Naive thymus-derived CD4-positive, alpha-beta T cell (primary cell): ENCODE results near the gene LEFTY2. TPM values are rescaled to one million over a fixed set of nuclear protein-coding genes. Genes with fewer than 3 reads are reported as not detected.

ENCODE experiments used
- ATAC-seq: fragments of 150-1000 bp; cut with Tn5 transposase; 2 replicates; pipeline ENCODE4 v1.10.0; 2021; ENCODE audit warnings: mild to moderate bottlenecking, moderate library complexity
- CTCF ChIA-PET: fragments of 350-600 bp; sonication (Branson Sonifier 250); formaldehyde crosslinking; loops from one replicate; lab custom pipeline; 2021; ENCODE audit warnings: antibody characterized with exemption; lab: Charles Lee
- POLR2A ChIA-PET: fragments of 350-600 bp; sonication (Branson Sonifier 250); formaldehyde crosslinking; loops from one replicate; lab custom pipeline; 2021; ENCODE audit warnings: antibody characterized with exemption, inconsistent platforms; lab: Charles Lee
- DNase-seq, 9 donors: peaks; one replicate each; pipeline versions ENCODE4 v3.0.0 to v3.0.0-alpha.2; 2020 to 2022; ENCODE audit warnings: mixed read lengths in 1 of 9
- H3K27ac ChIP-seq: one replicate; pipeline ENCODE4 v1.7.0; 2013; ENCODE audit warnings: mild to moderate bottlenecking, low read depth, low read length, moderate library complexity
- H3K27me3 ChIP-seq, 2 donors: one replicate each; pipeline ENCODE4 v1.7.0; 2013; ENCODE audit warnings: low read length in 2 of 2, mild to moderate bottlenecking in 2 of 2, moderate library complexity in 2 of 2; ENCODE audit not compliant: control insufficient read depth in 2 of 2, insufficient read depth in 2 of 2
- H3K36me3 ChIP-seq, 3 experiments: 1 replicate in 2 of 3; 2 replicates in 1 of 3; pipeline ENCODE4 v1.7.0; 2013; ENCODE audit warnings: low read length in 3 of 3, mild to moderate bottlenecking in 3 of 3, moderate library complexity in 1 of 3; ENCODE audit not compliant: insufficient read depth in 3 of 3, control insufficient read depth in 2 of 3
- H3K4me1 ChIP-seq, 2 donors: one replicate each; pipeline ENCODE4 v1.7.0; 2013; ENCODE audit warnings: low read length in 2 of 2, mild to moderate bottlenecking in 2 of 2, moderate library complexity in 1 of 2; ENCODE audit not compliant: control insufficient read depth in 2 of 2, insufficient read depth in 2 of 2
- H3K4me3 ChIP-seq: 2 replicates; pipeline ENCODE4 v1.7.0; 2013; ENCODE audit warnings: mild to moderate bottlenecking, low read length
- H3K9me3 ChIP-seq, 3 experiments: 1 replicate in 2 of 3; 2 replicates in 1 of 3; pipeline ENCODE4 v1.7.0; 2013; ENCODE audit warnings: low read length in 3 of 3; ENCODE audit not compliant: control insufficient read depth in 2 of 3
- H3K27ac Mint-ChIP-seq, 9 donors: one replicate each; pipeline ENCODE4 v1.8.0; 2020 to 2022; ENCODE audit warnings: mixed read lengths in 9 of 9, mild to moderate bottlenecking in 8 of 9, moderate library complexity in 5 of 9, inconsistent platforms in 2 of 9
- H3K27me3 Mint-ChIP-seq, 5 donors: one replicate each; pipeline ENCODE4 v1.8.0; 2021 to 2022; ENCODE audit warnings: mixed read lengths in 5 of 5, mild to moderate bottlenecking in 1 of 5
- H3K36me3 Mint-ChIP-seq, 5 donors: one replicate each; pipeline ENCODE4 v1.8.0; 2020 to 2022; ENCODE audit warnings: mixed read lengths in 5 of 5, mild to moderate bottlenecking in 3 of 5, inconsistent platforms in 1 of 5
- H3K4me1 Mint-ChIP-seq, 7 donors: one replicate each; pipeline ENCODE4 v1.8.0; 2020 to 2022; ENCODE audit warnings: mixed read lengths in 7 of 7, mild to moderate bottlenecking in 3 of 7, inconsistent platforms in 1 of 7
- H3K4me3 Mint-ChIP-seq, 10 donors: one replicate each; pipeline ENCODE4 v1.8.0; 2020 to 2022; ENCODE audit warnings: mild to moderate bottlenecking in 10 of 10, mixed read lengths in 10 of 10, moderate library complexity in 6 of 10, inconsistent platforms in 2 of 10
- H3K9me3 Mint-ChIP-seq, 11 donors: one replicate each; pipeline ENCODE4 v1.8.0; 2020 to 2022; ENCODE audit warnings: mixed read lengths in 11 of 11, mild to moderate bottlenecking in 4 of 11, inconsistent platforms in 1 of 11, moderate library complexity in 1 of 11
- intact Hi-C, 2 donors: fragments of 100-400 bp; cut with micrococcal nuclease; formaldehyde crosslinking; loops; one replicate each; pipeline ENCODE4 v1.15.1; 2023
- polyA plus RNA-seq, 2 donors: library from polyadenylated mRNA; unstranded; fragments of 300-500 nt; fragmentation: Illumina TruSeq; gene quantifications; one replicate each; pipeline ENCODE4 v1.2.3, GENCODE V29; 2021
- total RNA-seq, 6 experiments: library from RNA in 5 of 6; stranded (reverse) in 5 of 6; gene quantifications; 1 replicate in 5 of 6; 2 replicates in 1 of 6; pipeline ENCODE4 v1.2.3 and lab custom pipeline; 2021 to 2026

The LEFTY2 gene
- total and polyA plus RNA-seq, 7 experiments from 2014 or later, result 0.45 TPM; not detected in 6

DNA sequence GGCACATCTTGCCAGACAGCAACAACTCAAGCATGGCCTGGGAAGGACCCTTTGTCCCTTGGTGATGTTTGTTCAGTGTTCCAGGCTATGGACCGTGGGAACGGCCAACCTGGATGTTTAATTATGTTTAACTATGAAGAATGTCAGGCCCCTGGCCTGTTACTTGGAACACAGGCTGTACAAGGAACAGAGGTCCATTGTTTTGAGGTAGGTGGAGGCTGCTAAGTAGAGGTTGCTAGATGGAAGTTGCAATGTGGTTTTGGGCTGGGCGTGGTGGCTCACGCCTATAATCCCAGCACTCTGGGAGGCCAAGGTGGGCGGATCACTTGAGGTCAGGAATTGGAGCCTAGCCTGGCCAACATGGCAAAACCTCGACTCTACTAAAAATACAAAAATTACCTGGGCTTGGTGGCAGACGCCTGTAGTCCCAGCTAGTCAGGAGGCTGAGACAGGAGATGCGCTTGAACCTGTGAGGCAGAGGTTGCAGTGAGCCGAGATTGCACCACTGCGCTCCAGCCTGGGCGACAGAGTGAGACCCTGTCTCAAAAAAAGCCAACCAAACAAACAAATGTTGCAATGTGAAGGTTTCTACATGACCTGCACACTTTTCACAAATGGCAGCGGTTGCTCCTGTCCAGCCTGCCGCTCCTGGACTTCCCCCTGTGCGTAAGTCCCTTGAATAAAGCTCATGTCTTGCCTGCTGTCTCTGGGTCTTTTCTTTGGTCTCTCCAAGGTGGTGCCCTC lies 49.6 kb downstream of the LEFTY2 start:
- CTCF ChIA-PET, result no interaction called here
- peaks cover 8 to 18% of the 10 kb centered on the region in 2 donors for H3K4me1 ChIP-seq

GRCh38 chr1:225890346-225891228 lies 50.4 kb downstream of the LEFTY2 start:
- H3K27me3 Mint-ChIP-seq, result peaks cover 0 to 41% (median 0%) of the 10 kb centered on the region in 5 donors
- peaks cover 0 to 41% (median 21%) of the 10 kb centered on the region in 7 donors for H3K4me1 Mint-ChIP-seq
- H3K27me3 ChIP-seq, result no peaks in the 10 kb centered on the region
- no peak for ATAC-seq
- H3K9me3 Mint-ChIP-seq, result no peaks in the 10 kb centered on the region
- CTCF ChIA-PET, result interaction anchor here (1.1 kb wide), 1 partner anchor 18 kb away, joined by 7 read pairs; no protein-coding TSS in a partner anchor
- no peak overlapping the region for H3K4me3 Mint-ChIP-seq
- intact Hi-C loops, result no loop called here
- H3K4me1 ChIP-seq, result peaks cover 0 to 10% of the 10 kb centered on the region in 2 donors
- POLR2A ChIA-PET, result interaction anchor here (0.6 to 12.8 kb wide), 5 partner anchors 9 to 73 kb away, joined by 3 to 396 read pairs (median 4); partner anchors contain the start of gene TMEM63A
- H3K27ac ChIP-seq, result no peak overlapping the region
- no peaks in the 10 kb centered on the region for H3K36me3 ChIP-seq
- DNase-seq, result no peak
- H3K27ac Mint-ChIP-seq, result peak overlapping the region in 4 of 9 donors; percentile 36 to 67 (median 62)
- no peak overlapping the region for H3K4me3 ChIP-seq
- no peaks in the 10 kb centered on the region for H3K36me3 Mint-ChIP-seq
- H3K9me3 ChIP-seq, result no peaks in the 10 kb centered on the region

More for the DNA sequence above, 49.6 kb downstream of the LEFTY2 start:
- H3K27me3 ChIP-seq, result no peaks in the 10 kb centered on the region
- no peak for DNase-seq
- ATAC-seq, result no peak
- intact Hi-C loops, result no loop called here
- Mint-ChIP-seq H3K4me3 (peak overlapping the region in 2 of 10 donors; percentile 2 to 18), H3K36me3 (no peaks in the 10 kb centered on the region), H3K27me3 (peaks cover 0 to 46% (median 0%) of the 10 kb centered on the region in 5 donors), H3K4me1 (peaks cover 5 to 49% (median 29%) of the 10 kb centered on the region in 7 donors), H3K27ac (peak overlapping the region in 5 of 9 donors; percentile 21 to 85 (median 64)), H3K9me3 (no peaks in the 10 kb centered on the region)
- H3K9me3 ChIP-seq, result no peaks in the 10 kb centered on the region
- no peak overlapping the region for H3K4me3 ChIP-seq
- POLR2A ChIA-PET, result interaction anchor here (0.8 to 12.8 kb wide), 3 partner anchors 11 to 19 kb away, joined by 3 to 396 read pairs (median 11); partner anchors contain the start of gene TMEM63A
- H3K27ac ChIP-seq, result no peak overlapping the region
- H3K36me3 ChIP-seq, result no peaks in the 10 kb centered on the region

DNA sequence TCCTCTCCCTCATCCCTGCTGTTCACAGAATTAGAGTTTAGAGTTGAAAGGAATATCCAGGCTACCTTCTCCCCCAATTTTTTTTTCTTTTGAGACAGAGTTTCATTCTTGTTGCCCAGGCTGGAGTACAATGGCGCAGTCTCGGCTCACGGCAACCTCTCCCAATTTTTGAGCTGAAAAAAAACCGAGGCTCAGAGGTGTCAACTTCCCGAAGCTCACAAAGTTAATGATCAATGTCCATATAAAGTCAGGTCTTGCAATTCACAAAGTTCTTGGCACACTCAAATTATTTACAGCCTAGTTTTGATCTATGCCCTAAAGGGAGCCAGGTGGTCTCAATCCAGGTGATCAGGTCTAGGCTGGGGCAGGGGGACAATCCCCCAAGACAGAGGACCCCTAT lies 51.3 kb downstream of the LEFTY2 start:
- H3K4me1 ChIP-seq, result peaks cover 0 to 10% of the 10 kb centered on the region in 2 donors
- H3K27ac ChIP-seq, result no peak overlapping the region
- POLR2A ChIA-PET, result interaction anchor here (0.6 to 12.8 kb wide), 6 partner anchors 8 to 23 kb away, joined by 4 to 396 read pairs (median 6); partner anchors contain the start of gene TMEM63A
- H3K27ac Mint-ChIP-seq, result peak overlapping the region in 6 of 9 donors; percentile 26 to 66 (median 53)
- H3K36me3 Mint-ChIP-seq, result no peaks in the 10 kb centered on the region
- ATAC-seq (no peak), DNase-seq (no peak)
- peaks cover 0 to 37% (median 19%) of the 10 kb centered on the region in 7 donors for H3K4me1 Mint-ChIP-seq
- intact Hi-C loops, result no loop called here
- H3K36me3 ChIP-seq, result no peaks in the 10 kb centered on the region
- H3K9me3 ChIP-seq, result no peaks in the 10 kb centered on the region
- H3K27me3 Mint-ChIP-seq, result peaks cover 0 to 39% (median 0%) of the 10 kb centered on the region in 5 donors
- CTCF ChIA-PET, result interaction anchor here (0.7 to 1.1 kb wide), 3 partner anchors 9 to 22 kb away, joined by 3 to 7 read pairs (median 3); no protein-coding TSS in a partner anchor
- H3K4me3 ChIP-seq, result no peak overlapping the region
- no peaks in the 10 kb centered on the region for H3K27me3 ChIP-seq
- no peak overlapping the region for H3K4me3 Mint-ChIP-seq
- no peaks in the 10 kb centered on the region for H3K9me3 Mint-ChIP-seq

DNA sequence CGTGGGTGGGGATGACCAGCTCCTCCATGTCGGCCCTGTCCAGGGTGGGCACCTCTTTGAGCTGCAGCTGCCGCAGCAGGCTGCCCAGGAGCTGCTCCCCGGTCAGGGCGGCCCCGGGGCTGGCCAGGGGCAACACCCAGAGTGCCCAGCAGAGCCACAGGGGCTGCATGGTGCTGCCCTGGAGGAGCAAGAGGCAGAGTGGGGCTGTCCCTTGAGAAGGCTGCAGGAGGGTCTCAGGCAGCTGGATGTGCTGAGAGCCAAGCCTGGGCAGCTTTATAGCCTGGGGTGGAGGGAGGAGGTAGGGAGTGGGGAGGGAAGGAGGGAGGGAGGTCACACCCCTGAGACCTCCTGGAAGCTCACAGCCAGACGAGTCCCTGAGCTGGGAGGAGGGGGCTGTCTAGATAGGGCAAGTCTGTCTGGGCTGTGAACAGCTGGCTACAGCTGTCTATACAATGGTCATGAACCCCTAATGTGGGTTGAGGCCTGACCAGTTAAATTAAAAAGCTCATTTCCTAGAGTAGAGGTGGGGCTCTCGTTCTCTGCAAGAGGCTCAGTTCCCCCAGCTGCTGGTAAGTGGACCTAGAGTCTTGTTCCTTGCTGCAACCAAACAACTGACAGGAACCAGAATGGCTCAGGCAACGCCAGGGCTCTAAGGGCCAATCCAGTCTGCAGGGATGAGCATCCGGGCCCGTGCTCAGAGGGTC lies 52.0 kb downstream of the LEFTY2 start, which contains the start of gene LEFTY1:
Gene LEFTY1, minus strand, starts transcription at position 249 of the 704 bp plus-strand sequence. Its CDS starts 80 bp downstream, at position 169.
- Histone ChIP-seq H3K27me3 (no peaks in the 10 kb centered on the region), H3K9me3 (no peaks in the 10 kb centered on the region), H3K4me1 (peaks cover 0 to 5% of the 10 kb centered on the region in 2 donors), H3K4me3 (no peak within 1 kb of the TSS), H3K36me3 (no peaks in the 10 kb centered on the region), H3K27ac (no peak within 1 kb of the TSS)
- DNase-seq (no peak), ATAC-seq (peak; percentile 14)
- POLR2A ChIA-PET, result interaction anchor here (0.6 to 12.8 kb wide), 7 partner anchors 9 to 110 kb away, joined by 3 to 396 read pairs (median 4); partner anchors contain the start of genes SDE2 and TMEM63A
- intact Hi-C loops, result no loop called here
- no peaks in the 10 kb centered on the region for H3K9me3 Mint-ChIP-seq
- H3K27ac Mint-ChIP-seq, result peak within 1 kb of the TSS in 6 of 9 donors; percentile 28 to 66 (median 60)
- peaks cover 0 to 37% (median 0%) of the 10 kb centered on the region in 5 donors for H3K27me3 Mint-ChIP-seq
- peaks cover 1 to 32% (median 14%) of the 10 kb centered on the region in 7 donors for H3K4me1 Mint-ChIP-seq
- CTCF ChIA-PET, result interaction anchor here (0.7 to 1.1 kb wide), 3 partner anchors 9 to 23 kb away, joined by 3 to 7 read pairs (median 3); no protein-coding TSS in a partner anchor
- H3K4me3 Mint-ChIP-seq, result no peak within 1 kb of the TSS
- peaks cover 0 to under 1% (median 0%) of the 10 kb centered on the region in 5 donors for H3K36me3 Mint-ChIP-seq

DNA sequence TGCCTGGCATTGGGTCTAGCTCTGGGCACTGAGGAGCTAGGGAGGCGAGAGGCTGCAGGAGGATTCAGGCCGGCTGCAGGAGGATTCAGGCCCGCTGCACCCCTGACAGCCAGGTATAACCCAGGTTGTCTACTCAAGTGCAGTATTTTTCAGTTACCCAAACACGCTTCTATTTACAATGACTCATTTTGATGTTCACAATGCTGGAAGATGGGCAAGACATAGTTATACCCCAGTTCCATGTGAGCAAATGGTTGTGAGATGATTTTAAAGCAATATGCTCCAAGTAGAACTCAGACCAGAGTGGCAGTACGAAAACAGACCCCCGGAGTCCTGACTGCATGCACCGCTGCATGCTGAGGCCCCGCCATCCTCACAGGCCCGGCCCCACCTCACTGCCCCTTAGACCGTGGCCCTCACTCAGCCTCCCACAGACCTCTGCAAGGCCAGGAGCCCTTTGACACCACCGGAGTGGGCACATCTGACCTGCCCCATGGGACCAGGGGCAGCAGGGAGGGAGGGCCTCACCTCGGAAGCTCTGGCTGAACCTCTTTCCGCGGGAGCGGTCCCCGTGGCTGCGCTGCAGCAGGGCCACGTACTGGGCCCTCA lies 52.6 kb downstream of the LEFTY2 start:
- intact Hi-C loops, result no loop called here
- no peaks in the 10 kb centered on the region for H3K9me3 Mint-ChIP-seq
- H3K27me3 Mint-ChIP-seq, result peaks cover 0 to 36% (median 0%) of the 10 kb centered on the region in 5 donors
- Histone ChIP-seq H3K27me3 (no peaks in the 10 kb centered on the region), H3K9me3 (no peaks in the 10 kb centered on the region), H3K4me3 (no peak overlapping the region), H3K36me3 (no peaks in the 10 kb centered on the region), H3K27ac (no peak overlapping the region), H3K4me1 (peaks cover 3 to 10% of the 10 kb centered on the region in 2 donors)
- POLR2A ChIA-PET, result interaction anchor here (1.0 to 12.8 kb wide), 4 partner anchors 8 to 111 kb away, joined by 3 to 396 read pairs (median 10); partner anchors contain the start of genes SDE2 and TMEM63A
- no peak overlapping the region for H3K4me3 Mint-ChIP-seq
- H3K27ac Mint-ChIP-seq, result peak overlapping the region in 1 of 9 donors; percentile 59
- DNase-seq (no peak), ATAC-seq (no peak)
- CTCF ChIA-PET, result no interaction called here
- H3K4me1 Mint-ChIP-seq, result peaks cover 6 to 33% (median 15%) of the 10 kb centered on the region in 7 donors
- H3K36me3 Mint-ChIP-seq, result peaks cover 0 to 2% (median 0%) of the 10 kb centered on the region in 5 donors
